IMR-90 (cell line): ENCODE results near the gene CSTB.

Experiments
- CEBPB ChIP-seq: IDR thresholded peaks from 2 replicates; pipeline ENCODE4 v1.6.1; 2012; ENCODE audit warnings: low read depth, low read length, improper control_type of control experiment
- CHD1 ChIP-seq: IDR thresholded peaks from 2 replicates; pipeline ENCODE4 v1.6.1; 2012; ENCODE audit warnings: low read depth, low read length, improper control_type of control experiment
- CTCF ChIP-seq: conservative IDR thresholded peaks from 2 replicates; pipeline ENCODE4 v1.5.1; 2012; ENCODE audit warnings: mild to moderate bottlenecking, low read depth, low read length, improper control_type of control experiment
- MAZ ChIP-seq: IDR thresholded peaks from 2 replicates; pipeline ENCODE4 v1.6.1; 2012; ENCODE audit warnings: low read depth, mild to moderate bottlenecking, low read length, improper control_type of control experiment, moderate library complexity, borderline replicate concordance
- POLR2A ChIP-seq: IDR thresholded peaks from 2 replicates; pipeline ENCODE4 v1.6.1; 2012; ENCODE audit warnings: mild to moderate bottlenecking, low read depth, low read length
- RAD21 ChIP-seq: IDR thresholded peaks from 2 replicates; pipeline ENCODE4 v1.6.1; 2012; ENCODE audit warnings: low read length, improper control_type of control experiment
- RCOR1 ChIP-seq: IDR thresholded peaks from 2 replicates; pipeline ENCODE4 v1.6.1; 2012; ENCODE audit warnings: mild to moderate bottlenecking, low read length, improper control_type of control experiment; ENCODE audit not compliant: insufficient replicate concordance
- RFX5 ChIP-seq: IDR thresholded peaks from 2 replicates; pipeline ENCODE4 v1.8.0; 2012; ENCODE audit warnings: low read depth, mild to moderate bottlenecking, low read length, moderate library complexity
- SMC3 ChIP-seq: fragments of 150-350 bp; IDR thresholded peaks from 2 replicates; pipeline ENCODE4 v1.6.1; 2016; ENCODE audit warnings: low read depth, mild to moderate bottlenecking, antibody characterized with exemption, low read length, moderate library complexity
- USF2 ChIP-seq: fragments of 150-350 bp; IDR thresholded peaks from 2 replicates; pipeline ENCODE4 v1.6.1; 2017; ENCODE audit warnings: mild to moderate bottlenecking, antibody characterized with exemption, low read length, low read depth

- TF ChIP-seq CTCF (no peak), MAZ (no peak), POLR2A (no peak), USF2 (no peak), RAD21 (no peak), CHD1 (no peak), SMC3 (no peak), CEBPB (no peak), RFX5 (no peak), RCOR1 (no peak)
Observed at GRCh38 chr21:43782431-43783097, 6.5 kb upstream of the CSTB start.
